Neural cell (in vitro differentiated cells): ENCODE results near the gene ACACA. TPM values are rescaled to one million over a fixed set of nuclear protein-coding genes. Genes with fewer than 3 reads are reported as not detected.

Source experiments
- H2AFZ ChIP-seq: fragments of 200-600, 300-800 bp; sonication (generic), shearing (Covaris generic); 2 replicates; pipeline ENCODE4 v1.6.0; 2014; ENCODE audit warnings: low read depth, mild to moderate bottlenecking, antibody characterized with exemption, low read length, moderate library complexity
- H3F3A ChIP-seq: fragments of 200-600 bp; shearing (Covaris generic); 2 replicates; pipeline ENCODE4 v1.6.1; 2016; ENCODE audit warnings: mild to moderate bottlenecking, moderate library complexity, mixed read lengths, antibody characterized with exemption, low read length; ENCODE audit not compliant: insufficient read depth, poor library complexity, severe bottlenecking
- H3K27ac ChIP-seq: fragments of 200-600, 300-800 bp; sonication (generic), shearing (Covaris generic); 2 replicates; pipeline ENCODE4 v1.5.1; 2014; ENCODE audit warnings: mild to moderate bottlenecking, low read length, moderate library complexity
- H3K27me3 ChIP-seq: fragments of 300-800, 200-600 bp; sonication (generic), shearing (Covaris generic); 2 replicates; pipeline ENCODE4 v1.6.0; 2014; ENCODE audit warnings: mild to moderate bottlenecking, low read depth, low read length, moderate library complexity; ENCODE audit not compliant: insufficient read depth
- H3K36me3 ChIP-seq: fragments of 300-800, 200-600 bp; sonication (generic), shearing (Covaris generic); 2 replicates; pipeline ENCODE4 v1.5.1; 2014; ENCODE audit warnings: mild to moderate bottlenecking, antibody characterized with exemption, low read length, moderate library complexity; ENCODE audit not compliant: insufficient read depth
- H3K4me2 ChIP-seq: fragments of 300-800, 200-600 bp; sonication (generic), shearing (Covaris generic); 2 replicates; pipeline ENCODE4 v1.6.0; 2014; ENCODE audit warnings: mild to moderate bottlenecking, low read length
- H3K4me3 ChIP-seq: fragments of 300-800, 200-600 bp; sonication (generic), shearing (Covaris generic); 2 replicates; pipeline ENCODE4 v1.5.1; 2014; ENCODE audit warnings: mild to moderate bottlenecking, low read length, moderate library complexity
- H3K79me2 ChIP-seq: fragments of 200-600 bp; shearing (Covaris generic); replicated peaks from 2 replicates; pipeline ENCODE4 v1.6.0; 2014; ENCODE audit warnings: mild to moderate bottlenecking, low read length, moderate library complexity; ENCODE audit not compliant: insufficient read depth
- H3K9ac ChIP-seq: fragments of 300-800, 200-600 bp; sonication (generic), shearing (Covaris generic); 2 replicates; pipeline ENCODE4 v1.6.1; 2016; ENCODE audit warnings: mild to moderate bottlenecking, low read length, mixed read lengths
- H3K9me2 ChIP-seq: fragments of 200-600 bp; shearing (Covaris generic); 2 replicates; pipeline ENCODE4 v1.6.1; 2016; ENCODE audit warnings: mild to moderate bottlenecking, low read length, mixed read lengths; ENCODE audit not compliant: insufficient read depth
- H3K9me3 ChIP-seq: fragments of 200-600, 300-800 bp; sonication (generic), shearing (Covaris generic); 2 replicates; pipeline ENCODE4 v1.6.1; 2016; ENCODE audit warnings: mild to moderate bottlenecking, mixed run types, low read length, moderate library complexity, mixed read lengths
- H4K20me1 ChIP-seq: fragments of 200-600 bp; shearing (Covaris generic); 2 replicates; pipeline ENCODE4 v1.6.1; 2016; ENCODE audit warnings: mild to moderate bottlenecking, mixed run types; ENCODE audit not compliant: insufficient read depth
- CTCF ChIP-seq: fragments of 450-650 bp; IDR thresholded peaks from 2 replicates; pipeline ENCODE4 v1.5.1; 2014; ENCODE audit warnings: antibody characterized with exemption, mild to moderate bottlenecking, moderate library complexity; ENCODE audit not compliant: poor library complexity, severe bottlenecking
- EP300 ChIP-seq: fragments of 450-650 bp; conservative IDR thresholded peaks from 2 replicates; pipeline ENCODE4 v1.6.1; 2014; ENCODE audit warnings: antibody characterized with exemption, mild to moderate bottlenecking, moderate library complexity; ENCODE audit not compliant: poor library complexity, severe bottlenecking
- EZH2 ChIP-seq: fragments of 200-600, 300-800 bp; shearing (Covaris generic), sonication (generic); IDR thresholded peaks from 2 replicates; pipeline ENCODE4 v1.6.1; 2014; ENCODE audit warnings: antibody characterized with exemption, low read length, borderline replicate concordance, mild to moderate bottlenecking; ENCODE audit not compliant: insufficient read depth, poor library complexity, severe bottlenecking
- MXI1 ChIP-seq: fragments of 450-650 bp; conservative IDR thresholded peaks from 2 replicates; pipeline ENCODE4 v1.6.1; 2014; ENCODE audit warnings: antibody characterized with exemption, mild to moderate bottlenecking; ENCODE audit not compliant: poor library complexity, severe bottlenecking
- POLR2AphosphoS5 ChIP-seq: IDR thresholded peaks from 2 replicates; pipeline ENCODE4 v1.6.1; 2012
- RAD21 ChIP-seq: fragments of 450-650 bp; conservative IDR thresholded peaks from 2 replicates; pipeline ENCODE4 v1.6.1; 2014; ENCODE audit warnings: antibody characterized with exemption, mild to moderate bottlenecking, moderate library complexity
- REST ChIP-seq: IDR thresholded peaks from 2 replicates; pipeline ENCODE4 v1.6.1; 2012; ENCODE audit warnings: borderline replicate concordance
- SMC3 ChIP-seq: fragments of 450-650 bp; conservative IDR thresholded peaks from 2 replicates; pipeline ENCODE4 v1.6.1; 2014; ENCODE audit warnings: antibody characterized with exemption, mild to moderate bottlenecking, moderate library complexity; ENCODE audit not compliant: poor library complexity
- TAF1 ChIP-seq: IDR thresholded peaks from 2 replicates; pipeline ENCODE4 v1.6.1; 2012; ENCODE audit warnings: low read depth
- polyA plus RNA-seq: library from polyadenylated mRNA; depleted of rRNA; stranded (reverse); fragments of >200 nt; gene quantifications from 2 replicates; pipeline ENCODE4 v1.2.3, GENCODE V29; 2014

The ACACA gene
- polyA plus RNA-seq, 1 donor from 2014 or later: 38.4 TPM

DNA sequence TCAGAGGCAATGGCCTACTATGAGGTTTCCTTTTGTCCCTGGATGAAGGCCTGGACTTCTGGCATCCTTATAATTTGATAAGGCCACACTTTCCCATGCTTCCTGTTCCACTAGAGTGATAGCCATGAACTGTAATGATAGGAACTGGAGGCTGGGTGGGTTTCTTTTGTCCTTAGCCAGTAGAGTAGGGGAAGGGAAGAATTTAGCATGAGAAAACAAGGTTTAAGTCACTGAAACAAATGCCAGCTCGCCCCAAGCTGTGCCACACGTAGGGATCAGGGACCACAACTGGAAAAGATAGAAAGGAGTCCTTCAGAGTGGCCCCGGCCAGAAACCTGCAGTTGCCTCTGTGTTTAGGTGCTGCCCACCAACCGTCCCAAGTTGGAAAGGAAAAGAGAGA, 111.7 kb downstream of the ACACA start:
- H3K36me3 ChIP-seq: no peaks in the 10 kb centered on the region
- no peak overlapping the region for H3K27ac ChIP-seq
- no peaks in the 10 kb centered on the region for H3K9me3 ChIP-seq
- no peak overlapping the region for H3K4me2 ChIP-seq
- no peaks in the 10 kb centered on the region for H3K9me2 ChIP-seq
- peaks cover 5% of the 10 kb centered on the region for H3K79me2 ChIP-seq
- TF ChIP-seq EZH2 (no peak), RAD21 (no peak), SMC3 (no peak), REST (no peak), TAF1 (no peak), POLR2AphosphoS5 (no peak), MXI1 (no peak), CTCF (no peak), EP300 (no peak)
- no peaks in the 10 kb centered on the region for H4K20me1 ChIP-seq
- no peak overlapping the region for H3K9ac ChIP-seq
- H3K4me3 ChIP-seq: no peak overlapping the region
- no peak overlapping the region for H2AFZ ChIP-seq
- no peaks in the 10 kb centered on the region for H3K27me3 ChIP-seq
- H3F3A ChIP-seq: no peaks in the 10 kb centered on the region

- H3K4me3 ChIP-seq: no peak overlapping the region
- no peak overlapping the region for H2AFZ ChIP-seq
- H4K20me1 ChIP-seq: no peaks in the 10 kb centered on the region
- no peaks in the 10 kb centered on the region for H3K9me2 ChIP-seq
- no peaks in the 10 kb centered on the region for H3K9me3 ChIP-seq
- no peaks in the 10 kb centered on the region for H3F3A ChIP-seq
- no peak overlapping the region for H3K9ac ChIP-seq
- H3K36me3 ChIP-seq: no peaks in the 10 kb centered on the region
- H3K27ac ChIP-seq: no peak overlapping the region
- TF ChIP-seq REST (no peak), RAD21 (no peak), EP300 (no peak), SMC3 (no peak), CTCF (no peak), EZH2 (no peak), MXI1 (no peak), POLR2AphosphoS5 (no peak), TAF1 (no peak)
- no peak overlapping the region for H3K4me2 ChIP-seq
- H3K79me2 ChIP-seq: peaks cover 5% of the 10 kb centered on the region
- H3K27me3 ChIP-seq: no peaks in the 10 kb centered on the region
Observed at GRCh38 chr17:37293770-37294169, 112.9 kb downstream of the ACACA start.
